Karpas-422 (cell line): ENCODE data around the gene MEGF6. TPM values are rescaled to one million over a fixed set of nuclear protein-coding genes. Genes with fewer than 3 reads are reported as not detected.

Experiments
- DNase-seq: peaks from one replicate; pipeline ENCODE4 v3.0.0-alpha.2; 2015
- H2AFZ ChIP-seq: fragments of 200-600 bp; sonication (generic); 2 replicates; pipeline ENCODE4 v1.6.1; 2014; ENCODE audit warnings: antibody characterized with exemption, low read length, mixed read lengths
- H3K27ac ChIP-seq: fragments of 200-600 bp; sonication (generic); 2 replicates; pipeline ENCODE4 v1.5.1; 2014; ENCODE audit warnings: mild to moderate bottlenecking, low read length, moderate library complexity
- H3K27me3 ChIP-seq: fragments of 200-600 bp; sonication (generic); 2 replicates; pipeline ENCODE4 v1.6.1; 2014; ENCODE audit warnings: low read length, mixed read lengths
- H3K36me3 ChIP-seq: fragments of 200-600 bp; sonication (generic); 2 replicates; pipeline ENCODE4 v1.6.1; 2014; ENCODE audit warnings: low read length, mixed read lengths; ENCODE audit not compliant: insufficient read depth
- H3K4me1 ChIP-seq: fragments of 200-600 bp; sonication (generic); 2 replicates; pipeline ENCODE4 v1.6.1; 2014; ENCODE audit warnings: mild to moderate bottlenecking, low read length, mixed read lengths
- H3K4me2 ChIP-seq: fragments of 200-600 bp; sonication (generic); 2 replicates; pipeline ENCODE4 v1.6.1; 2014; ENCODE audit warnings: low read length, low read depth, mild to moderate bottlenecking; ENCODE audit not compliant: poor library complexity, severe bottlenecking
- H3K4me3 ChIP-seq: fragments of 200-600 bp; sonication (generic); 2 replicates; pipeline ENCODE4 v1.5.1; 2014; ENCODE audit warnings: mild to moderate bottlenecking, antibody characterized with exemption, low read length, mixed read lengths
- H3K79me2 ChIP-seq: fragments of 200-600 bp; sonication (generic); 2 replicates; pipeline ENCODE4 v1.6.1; 2014; ENCODE audit warnings: mild to moderate bottlenecking, low read length, mixed read lengths
- H3K9ac ChIP-seq: fragments of 200-600 bp; sonication (generic); 2 replicates; pipeline ENCODE4 v1.6.0; 2014; ENCODE audit warnings: low read length
- H3K9me2 ChIP-seq: fragments of 200-600 bp; sonication (generic), shearing (Covaris generic); replicated peaks from 2 replicates; pipeline ENCODE4 v1.6.0; 2014; ENCODE audit warnings: mild to moderate bottlenecking, low read length, moderate library complexity; ENCODE audit not compliant: insufficient read depth
- H3K9me3 ChIP-seq: fragments of 300-700, 200-600 bp; sonication (generic); 2 replicates; pipeline ENCODE4 v1.6.1; 2014; ENCODE audit warnings: low read length, mixed read lengths
- H4K20me1 ChIP-seq: fragments of 200-600 bp; sonication (generic); 2 replicates; pipeline ENCODE4 v1.6.1; 2014; ENCODE audit warnings: mild to moderate bottlenecking, antibody characterized with exemption, low read length, low read depth; ENCODE audit not compliant: insufficient read depth
- total RNA-seq: library from RNA; depleted of rRNA; stranded (reverse); fragments of >200 nt; shearing (Covaris generic); gene quantifications from 2 replicates; pipeline ENCODE4 v1.2.3, GENCODE V29; 2014; ENCODE audit warnings: low replicate concordance

Gene MEGF6
- total RNA-seq, 1 experiment from 2014 or later = not detected

DNA sequence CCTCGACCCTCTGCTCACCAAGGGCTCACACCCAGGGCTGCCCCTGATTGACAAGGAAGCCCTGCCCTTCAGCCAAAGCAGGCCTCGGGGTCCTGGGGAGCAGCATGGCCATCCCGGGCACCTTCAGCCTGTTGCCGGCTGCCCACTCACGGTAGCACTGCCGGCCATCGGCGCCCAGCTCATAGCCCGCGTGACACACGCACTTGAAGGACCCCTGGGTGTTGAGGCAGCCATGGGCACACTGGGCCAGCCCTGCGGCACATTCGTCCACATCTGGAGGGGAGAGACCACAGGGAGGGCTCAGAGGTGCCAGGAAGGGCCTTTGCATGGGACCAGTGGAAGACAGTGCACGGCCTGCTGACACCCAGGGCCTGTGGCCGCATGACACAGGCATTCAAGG is 99.5 kb downstream of the MEGF6 start:
- no peak for DNase-seq
- no peaks in the 10 kb centered on the region for H3K9me3 ChIP-seq
- H3K4me1 ChIP-seq = no peaks in the 10 kb centered on the region
- H4K20me1 ChIP-seq = no peaks in the 10 kb centered on the region
- no peak overlapping the region for H3K4me3 ChIP-seq
- H3K4me2 ChIP-seq = no peak overlapping the region
- no peaks in the 10 kb centered on the region for H3K79me2 ChIP-seq
- H2AFZ ChIP-seq = no peak overlapping the region
- H3K27ac ChIP-seq = no peak overlapping the region
- no peak overlapping the region for H3K9ac ChIP-seq
- no peaks in the 10 kb centered on the region for H3K27me3 ChIP-seq
- H3K36me3 ChIP-seq = no peaks in the 10 kb centered on the region
- H3K9me2 ChIP-seq = no peaks in the 10 kb centered on the region

- H3K4me3 ChIP-seq = no peak overlapping the region
- H4K20me1 ChIP-seq = no peaks in the 10 kb centered on the region
- H3K79me2 ChIP-seq = no peaks in the 10 kb centered on the region
- no peaks in the 10 kb centered on the region for H3K9me2 ChIP-seq
- H3K9me3 ChIP-seq = no peaks in the 10 kb centered on the region
- H3K27ac ChIP-seq = no peak overlapping the region
- no peak overlapping the region for H3K9ac ChIP-seq
- DNase-seq = no peak
- no peaks in the 10 kb centered on the region for H3K36me3 ChIP-seq
- no peak overlapping the region for H3K4me2 ChIP-seq
- H2AFZ ChIP-seq = no peak overlapping the region
- no peaks in the 10 kb centered on the region for H3K27me3 ChIP-seq
- H3K4me1 ChIP-seq = no peaks in the 10 kb centered on the region
Observed at GRCh38 chr1:3511306-3511705, 100.0 kb downstream of the MEGF6 start.

- DNase-seq = no peak
- H3K9me2 ChIP-seq = no peaks in the 10 kb centered on the region
- H3K4me2 ChIP-seq = no peak overlapping the region
- H3K27me3 ChIP-seq = no peaks in the 10 kb centered on the region
- H3K9ac ChIP-seq = no peak overlapping the region
- no peaks in the 10 kb centered on the region for H3K36me3 ChIP-seq
- H3K4me1 ChIP-seq = no peaks in the 10 kb centered on the region
- no peak overlapping the region for H3K4me3 ChIP-seq
- H3K79me2 ChIP-seq = no peaks in the 10 kb centered on the region
- H2AFZ ChIP-seq = no peak overlapping the region
- no peak overlapping the region for H3K27ac ChIP-seq
- no peaks in the 10 kb centered on the region for H4K20me1 ChIP-seq
- H3K9me3 ChIP-seq = no peaks in the 10 kb centered on the region
Observed at GRCh38 chr1:3510956-3511250, 100.4 kb downstream of the MEGF6 start.

DNA sequence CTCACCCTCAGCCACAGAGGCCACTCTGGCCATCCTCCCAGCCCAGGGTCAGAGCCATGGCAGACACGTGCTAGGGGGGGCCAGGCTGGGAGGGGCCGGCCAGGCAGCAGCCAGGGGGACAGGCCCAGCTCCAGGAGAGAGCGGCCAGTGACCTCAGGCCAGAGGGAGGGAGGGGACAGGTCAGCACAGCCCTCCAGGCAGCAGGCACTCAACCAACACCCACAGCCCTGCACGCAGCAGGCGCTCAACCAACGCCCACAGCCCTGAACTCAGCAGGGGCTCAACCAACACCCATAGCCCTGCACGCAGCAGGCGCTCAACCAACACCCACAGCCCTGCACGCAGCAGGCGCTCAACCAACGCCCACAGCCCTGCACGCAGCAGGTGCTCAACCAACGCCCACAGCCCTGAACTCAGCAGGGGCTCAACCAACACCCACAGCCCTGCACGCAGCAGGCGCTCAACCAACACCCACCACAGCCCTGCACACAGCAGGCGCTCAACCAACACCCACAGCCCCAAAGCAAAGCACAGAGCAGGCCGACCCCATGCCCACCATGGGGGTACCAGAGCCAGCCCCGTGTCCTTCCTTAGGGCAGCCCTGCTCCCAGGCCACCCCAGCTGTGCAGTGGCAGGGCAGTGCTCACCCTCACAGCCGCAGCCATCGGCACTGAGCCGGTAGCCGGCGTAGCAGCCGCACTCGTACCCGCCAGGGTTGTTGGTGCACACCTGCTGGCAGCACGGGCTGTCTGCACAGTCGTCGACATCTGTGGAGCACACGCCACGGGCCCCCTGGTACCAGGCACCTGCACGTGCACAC is 101.0 kb downstream of the MEGF6 start:
- H3K79me2 ChIP-seq = no peaks in the 10 kb centered on the region
- no peaks in the 10 kb centered on the region for H3K9me3 ChIP-seq
- no peaks in the 10 kb centered on the region for H3K27me3 ChIP-seq
- no peak for DNase-seq
- H2AFZ ChIP-seq = no peak overlapping the region
- no peaks in the 10 kb centered on the region for H3K36me3 ChIP-seq
- no peaks in the 10 kb centered on the region for H4K20me1 ChIP-seq
- no peaks in the 10 kb centered on the region for H3K4me1 ChIP-seq
- no peak overlapping the region for H3K9ac ChIP-seq
- no peaks in the 10 kb centered on the region for H3K9me2 ChIP-seq
- H3K4me2 ChIP-seq = no peak overlapping the region
- H3K27ac ChIP-seq = no peak overlapping the region
- no peak overlapping the region for H3K4me3 ChIP-seq

DNA sequence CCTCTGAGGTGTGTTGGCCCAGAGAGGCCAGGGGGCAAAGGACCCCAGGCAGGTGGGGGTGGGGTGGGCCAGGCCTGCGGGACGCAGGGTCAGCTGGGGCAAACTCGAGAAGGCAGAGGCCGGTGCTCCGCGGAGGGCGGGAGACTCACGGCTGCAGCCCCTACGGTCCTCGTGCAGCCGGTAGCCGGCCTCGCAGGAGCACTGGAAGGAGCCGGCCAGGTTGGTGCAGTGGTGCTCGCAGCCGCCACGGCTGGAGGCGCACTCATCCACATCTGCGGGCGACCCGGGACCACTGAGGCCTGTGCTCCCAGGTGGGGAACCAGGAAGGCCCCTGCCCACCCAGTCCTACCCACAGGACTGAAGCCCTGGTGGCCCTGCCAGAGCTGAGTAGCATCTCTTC is 101.6 kb downstream of the MEGF6 start:
- Histone ChIP-seq H3K27ac (no peak overlapping the region), H3K27me3 (no peaks in the 10 kb centered on the region), H3K9ac (no peak overlapping the region), H3K4me2 (no peak overlapping the region), H3K36me3 (no peaks in the 10 kb centered on the region), H2AFZ (no peak overlapping the region), H3K9me2 (no peaks in the 10 kb centered on the region), H3K9me3 (no peaks in the 10 kb centered on the region), H3K4me1 (no peaks in the 10 kb centered on the region), H3K4me3 (no peak overlapping the region), H3K79me2 (no peaks in the 10 kb centered on the region), H4K20me1 (no peaks in the 10 kb centered on the region)
- no peak for DNase-seq

DNA sequence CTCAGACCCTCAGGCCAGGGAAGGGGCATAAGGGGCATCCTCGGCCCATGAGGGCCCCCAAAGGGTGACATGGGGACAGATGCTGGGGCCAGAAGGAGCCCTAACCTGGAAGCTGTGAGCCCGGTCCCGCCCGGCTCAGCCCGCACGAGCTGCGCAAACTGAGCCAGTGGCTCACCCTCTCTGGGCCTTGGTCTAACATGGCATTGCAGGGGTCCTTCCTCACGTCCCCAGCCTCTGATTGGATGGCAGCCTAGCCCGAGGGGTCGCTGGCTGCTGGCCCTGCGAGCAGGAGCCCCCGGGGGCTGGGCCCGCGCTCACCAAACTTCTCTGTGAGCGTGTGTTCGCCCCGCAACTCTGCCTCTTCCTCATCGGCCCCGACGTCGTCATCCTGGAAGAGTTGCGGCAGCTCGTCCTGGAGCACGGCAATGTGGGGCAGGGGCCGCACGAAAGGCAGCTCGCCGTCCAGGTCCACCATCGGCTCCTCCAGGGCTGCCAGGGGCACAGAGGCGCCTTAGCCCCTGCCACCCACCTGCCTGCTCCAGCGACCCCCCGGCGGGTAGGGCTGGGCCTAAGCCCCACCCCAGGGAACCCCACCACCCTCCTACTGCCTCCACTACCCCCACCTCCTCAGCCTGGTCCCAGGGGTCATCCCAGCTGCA is 102.4 kb downstream of the MEGF6 start:
- Histone ChIP-seq H3K79me2 (no peaks in the 10 kb centered on the region), H4K20me1 (no peaks in the 10 kb centered on the region), H2AFZ (no peak overlapping the region), H3K27ac (no peak overlapping the region), H3K4me1 (no peaks in the 10 kb centered on the region), H3K4me3 (no peak overlapping the region), H3K36me3 (no peaks in the 10 kb centered on the region), H3K9me3 (no peaks in the 10 kb centered on the region), H3K9me2 (no peaks in the 10 kb centered on the region), H3K9ac (no peak overlapping the region), H3K27me3 (no peaks in the 10 kb centered on the region), H3K4me2 (no peak overlapping the region)
- DNase-seq = no peak

DNA sequence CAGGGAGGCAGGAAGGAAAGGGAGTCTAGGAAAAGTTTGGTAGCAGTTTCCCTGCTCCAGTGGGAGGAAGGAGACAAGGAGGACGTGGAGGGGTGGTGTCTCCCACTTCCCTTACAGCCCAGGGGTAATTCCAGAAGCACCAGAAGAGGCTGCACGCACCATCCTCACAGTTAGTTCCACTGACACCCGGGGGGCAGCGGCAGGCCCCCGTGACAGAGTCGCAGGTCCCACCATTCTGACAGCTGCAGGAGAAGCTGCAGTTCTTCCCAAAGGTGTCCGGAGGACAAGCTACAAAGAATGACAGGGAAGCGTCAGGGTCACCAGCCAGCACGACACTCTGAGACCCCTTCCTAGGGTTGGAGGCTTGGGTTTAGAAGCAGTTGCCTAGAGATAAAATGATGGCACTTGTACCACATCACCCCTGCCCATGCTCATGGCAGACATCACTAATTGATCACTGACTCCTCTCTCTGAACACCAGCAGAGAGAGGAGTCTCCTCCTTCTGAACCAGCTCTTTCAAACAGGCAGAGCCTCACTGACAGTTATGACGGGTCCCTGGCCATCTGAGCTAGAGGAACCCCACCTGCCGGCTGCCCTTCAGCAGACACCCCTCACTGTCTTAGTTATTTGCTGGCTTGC is 103.6 kb downstream of the MEGF6 start:
- Histone ChIP-seq H3K27me3 (no peaks in the 10 kb centered on the region), H3K36me3 (no peaks in the 10 kb centered on the region), H2AFZ (no peak overlapping the region), H3K4me2 (no peak overlapping the region), H3K27ac (no peak overlapping the region), H3K79me2 (no peaks in the 10 kb centered on the region), H3K9me3 (no peaks in the 10 kb centered on the region), H3K4me1 (no peaks in the 10 kb centered on the region), H3K9ac (no peak overlapping the region), H3K9me2 (no peaks in the 10 kb centered on the region), H4K20me1 (no peaks in the 10 kb centered on the region), H3K4me3 (no peak overlapping the region)
- DNase-seq = no peak

GRCh38 chr1:3506943-3507342 is 104.4 kb downstream of the MEGF6 start:
- Histone ChIP-seq H3K9me2 (no peaks in the 10 kb centered on the region), H2AFZ (no peak overlapping the region), H3K79me2 (no peaks in the 10 kb centered on the region), H3K4me1 (no peaks in the 10 kb centered on the region), H3K27ac (no peak overlapping the region), H3K27me3 (no peaks in the 10 kb centered on the region), H3K36me3 (no peaks in the 10 kb centered on the region), H3K9me3 (no peaks in the 10 kb centered on the region), H3K4me2 (no peak overlapping the region), H4K20me1 (no peaks in the 10 kb centered on the region), H3K4me3 (no peak overlapping the region), H3K9ac (no peak overlapping the region)
- DNase-seq = no peak
